Measurements from ENCODE around the gene TBC1D10B. TPM values are rescaled to one million over a fixed set of nuclear protein-coding genes. Genes with fewer than 3 reads are reported as not detected.
A peak's percentile ranks its signal among the peaks of the same experiment; 100 is the strongest.
"Not testable (repeated sequence)": the region's sequence is repeated elsewhere in the genome, so short reads cannot be mapped to it uniquely, and the experiment has no call there.

Gene TBC1D10B
- total RNA-seq, 1 donor from 2014 or later = 24.4 TPM

DNA sequence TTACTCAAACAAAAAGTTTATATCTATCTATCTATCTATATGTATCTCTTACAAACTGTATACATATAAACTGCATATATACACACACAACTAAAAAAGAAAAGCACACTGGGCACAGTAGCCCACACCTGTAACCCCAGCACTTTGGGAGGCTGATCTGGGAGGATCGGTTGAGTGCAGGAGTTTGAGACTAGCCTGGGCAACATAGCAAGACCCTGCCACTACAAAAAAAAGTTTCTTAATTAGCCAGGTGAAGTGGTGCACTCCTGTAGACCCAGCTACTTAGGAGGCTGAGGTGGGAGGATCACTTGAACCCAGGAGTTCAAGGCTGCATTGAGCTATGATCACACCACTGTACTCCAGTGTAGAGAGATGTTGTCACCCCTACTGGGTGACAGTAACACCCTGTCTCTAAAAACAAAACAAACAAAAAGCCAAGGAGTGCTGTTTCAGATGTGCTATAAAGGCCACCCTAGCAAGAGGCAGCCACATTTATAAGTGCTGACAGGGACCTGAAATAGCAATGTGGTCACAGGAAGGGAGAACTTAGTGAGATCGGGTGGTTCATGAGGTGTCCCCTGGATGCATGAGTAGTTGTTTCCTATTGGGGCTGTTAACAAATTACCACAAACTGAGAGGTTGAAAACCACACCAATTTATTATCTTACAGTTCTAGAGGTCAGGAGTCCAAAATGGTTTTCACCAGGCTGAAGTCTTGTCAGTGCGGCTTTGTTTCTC, 20.0 kb downstream of the TBC1D10B start:
- intact Hi-C loops (cut with DNase I) = loop anchor here (10.0 kb wide), 1 partner anchor 54 kb away; the partner anchor contains the start of gene ZNF771

DNA sequence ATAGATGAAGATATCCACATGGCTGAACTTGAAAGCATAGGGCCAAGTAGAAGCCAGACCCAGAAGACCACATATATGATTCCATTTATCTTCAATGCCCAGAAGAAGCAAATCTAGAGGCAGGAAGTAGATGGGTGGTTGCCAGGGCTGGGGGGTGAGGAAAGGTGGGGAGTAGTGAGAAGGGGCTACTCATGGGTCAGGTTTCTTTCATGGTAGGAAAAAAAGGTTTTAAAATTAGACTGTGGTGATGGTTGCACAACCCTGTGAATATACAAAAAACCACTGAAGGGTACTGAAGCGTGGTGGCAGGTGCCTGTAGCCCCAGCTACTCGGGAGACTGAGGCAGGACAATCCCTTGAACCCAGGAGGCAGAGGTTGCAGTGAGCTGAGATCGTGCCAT, 20.6 kb downstream of the TBC1D10B start:
- ATAC-seq (ENCODE audit: poor library complexity) (no peak), DNase-seq (no peak)
- intact Hi-C loops (cut with DNase I) = loop anchor here (10.0 kb wide), 1 partner anchor 55 kb away; the partner anchor contains the start of gene ZNF771

More for the DNA sequence above, 20.0 kb downstream of the TBC1D10B start:
- ATAC-seq (ENCODE audit: poor library complexity) (no peak), DNase-seq (no peak)

GRCh38 chr16:30348929-30349328, 21.4 kb downstream of the TBC1D10B start:
- ATAC-seq (ENCODE audit: poor library complexity) (no peak), DNase-seq (no peak)
- intact Hi-C loops (cut with DNase I) = no loop called here

- DNase-seq = no peak
- intact Hi-C loops (cut with DNase I) = no loop called here
- ATAC-seq (ENCODE audit: poor library complexity) = no peak
These were observed 22.2 kb downstream of the TBC1D10B start for GRCh38 chr16:30348113-30348512.

GRCh38 chr16:30346286-30346685, 24.0 kb downstream of the TBC1D10B start:
- ATAC-seq (ENCODE audit: poor library complexity) = no peak
- DNase-seq = no peak
- intact Hi-C loops (cut with DNase I) = no loop called here

GRCh38 chr16:30343491-30343820, 26.8 kb downstream of the TBC1D10B start:
- ATAC-seq (ENCODE audit: poor library complexity); DNase-seq; intact Hi-C loops (cut with DNase I): not testable (repeated sequence)

DNA sequence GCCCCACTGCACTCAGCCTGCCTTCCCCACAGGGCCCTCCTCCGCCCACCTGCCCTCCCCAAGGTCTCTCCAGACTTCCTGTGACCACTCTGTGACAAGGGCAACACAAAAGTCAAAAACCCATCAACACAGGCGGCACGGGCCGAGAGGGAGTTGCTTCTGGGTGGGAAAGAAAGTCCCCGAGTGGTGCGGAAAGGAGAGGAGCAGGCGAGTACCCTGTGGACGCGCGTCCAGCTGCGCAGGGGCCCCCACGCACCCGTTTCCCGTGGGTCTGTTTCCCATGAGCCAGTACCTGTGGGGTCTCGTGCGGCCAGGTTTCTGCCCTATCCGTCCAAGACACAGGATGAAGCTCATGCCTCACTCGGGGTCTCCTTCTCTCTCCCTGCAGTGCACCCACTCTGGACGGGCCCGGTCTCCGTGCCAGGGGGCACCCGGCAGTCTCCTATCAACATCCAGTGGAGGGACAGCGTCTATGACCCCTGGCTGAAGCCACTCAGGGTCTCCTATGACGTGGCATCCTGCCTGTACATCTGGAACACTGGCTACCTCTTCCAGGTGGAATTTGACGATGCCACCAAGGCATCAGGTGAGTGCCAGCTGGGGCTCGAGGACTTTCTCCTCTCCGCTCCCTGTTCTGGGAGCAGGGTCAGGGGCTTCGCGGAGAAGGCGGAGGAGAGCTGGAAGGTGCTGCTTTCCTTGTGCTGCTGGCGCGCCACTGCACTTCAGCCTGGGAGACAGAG, 27.4 kb downstream of the TBC1D10B start:
- ATAC-seq (ENCODE audit: poor library complexity) (no peak), DNase-seq (no peak)
- intact Hi-C loops (cut with DNase I) = no loop called here

DNA sequence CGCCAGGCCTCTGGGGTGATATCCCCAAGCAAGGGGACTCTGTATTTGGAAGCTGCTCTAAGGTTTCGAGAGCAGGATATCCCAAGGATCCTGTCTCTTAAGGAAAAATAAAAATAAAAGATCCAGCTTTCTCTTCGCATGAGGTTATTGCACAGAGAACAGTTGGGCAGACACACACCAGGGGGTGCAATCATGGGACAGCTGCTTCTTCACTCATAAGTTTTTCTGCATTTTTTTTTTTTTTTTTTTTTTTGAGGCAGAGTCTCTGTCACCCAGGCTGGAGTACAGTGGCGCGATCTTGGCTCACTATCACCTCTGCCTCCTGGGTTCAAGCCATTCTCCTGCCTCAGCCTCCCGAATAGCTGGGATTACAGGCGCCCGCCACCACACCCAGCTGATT, 28.3 kb downstream of the TBC1D10B start:
- DNase-seq; ATAC-seq (ENCODE audit: poor library complexity); intact Hi-C loops (cut with DNase I): not testable (repeated sequence)

- no peak for ATAC-seq (ENCODE audit: poor library complexity)
- intact Hi-C loops (cut with DNase I) = no loop called here
- no peak for DNase-seq
These were observed 29.7 kb downstream of the TBC1D10B start for GRCh38 chr16:30340621-30341020.

DNA sequence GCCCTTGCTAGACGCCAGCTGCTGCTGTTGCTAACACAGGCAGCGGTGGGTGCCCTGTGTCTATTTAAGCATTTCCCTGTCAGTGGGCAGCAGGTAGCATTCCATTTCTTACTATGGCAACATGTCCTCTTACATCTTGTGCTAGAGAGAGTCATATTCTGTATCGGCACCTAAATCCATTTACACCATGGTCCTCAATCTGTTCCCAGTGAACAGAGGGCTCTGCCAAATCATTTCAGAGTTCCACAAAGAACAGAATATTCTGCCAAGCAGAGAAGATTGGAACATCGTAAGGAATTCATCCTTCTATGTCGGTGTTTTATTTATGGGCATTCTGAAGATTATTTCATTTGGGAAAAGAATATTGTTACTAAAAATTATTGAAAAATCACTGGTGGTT, 31.6 kb downstream of the TBC1D10B start:
- DNase-seq; intact Hi-C loops (cut with DNase I); ATAC-seq (ENCODE audit: poor library complexity): not testable (repeated sequence)

DNA sequence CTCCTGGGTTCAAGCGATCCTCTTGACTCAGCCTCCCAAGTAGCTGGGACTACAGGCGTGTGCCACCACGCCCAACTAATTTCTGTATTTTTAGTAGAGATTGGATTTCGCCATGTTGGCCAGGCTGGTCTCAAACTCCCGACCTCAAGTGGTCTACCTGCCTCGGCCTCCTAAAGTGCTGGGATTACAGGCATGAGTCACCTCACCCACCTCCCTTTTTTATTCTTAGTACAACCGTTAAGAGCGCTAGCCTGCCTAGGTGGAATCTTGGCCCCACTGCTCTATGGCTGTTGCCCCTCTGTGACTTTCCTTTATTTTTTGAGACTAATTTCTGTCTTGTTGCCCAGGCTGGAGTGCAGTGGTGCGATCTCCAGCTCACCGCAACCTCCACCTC, 32.3 kb downstream of the TBC1D10B start:
- ATAC-seq (ENCODE audit: poor library complexity); intact Hi-C loops (cut with DNase I); DNase-seq: not testable (repeated sequence)

GRCh38 chr16:30335598-30336474, 34.5 kb downstream of the TBC1D10B start:
- DNase-seq (no peak), ATAC-seq (ENCODE audit: poor library complexity) (peak; percentile 24)
- intact Hi-C loops (cut with DNase I) = no loop called here

GRCh38 chr16:30335028-30335597, 35.2 kb downstream of the TBC1D10B start:
- intact Hi-C loops (cut with DNase I) = not testable (repeated sequence)
- DNase-seq (peak; percentile 94), ATAC-seq (ENCODE audit: poor library complexity) (peak; percentile 96)

- ATAC-seq (ENCODE audit: poor library complexity) (peak; percentile 97), DNase-seq (peak; percentile 91)
- intact Hi-C loops (cut with DNase I) = not testable (repeated sequence)
These were observed 35.8 kb downstream of the TBC1D10B start for GRCh38 chr16:30334473-30334989.

- intact Hi-C loops (cut with DNase I); ATAC-seq (ENCODE audit: poor library complexity); DNase-seq: not testable (repeated sequence)
These were observed 46.1 kb downstream of the TBC1D10B start for GRCh38 chr16:30324220-30324619.

DNA sequence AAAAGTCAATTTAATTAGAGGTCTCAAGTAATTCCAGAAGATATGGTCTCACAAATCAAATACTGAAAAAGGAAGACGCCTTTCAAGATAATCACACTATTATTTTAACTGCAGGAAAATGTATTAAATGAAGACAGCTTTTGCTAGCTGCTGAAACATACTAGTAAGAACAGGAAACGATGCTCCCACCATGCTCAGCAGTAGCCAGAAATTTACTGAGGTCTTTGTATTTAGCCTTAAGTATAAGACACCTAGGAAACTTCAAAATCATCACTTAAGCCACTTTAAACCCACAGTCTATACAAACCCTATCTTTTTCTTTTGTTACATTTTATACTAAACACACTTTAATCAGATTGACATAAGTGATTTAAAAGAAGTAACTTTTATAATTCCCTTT, 51.6 kb downstream of the TBC1D10B start:
- intact Hi-C loops (cut with DNase I); DNase-seq; ATAC-seq (ENCODE audit: poor library complexity): not testable (repeated sequence)

DNA sequence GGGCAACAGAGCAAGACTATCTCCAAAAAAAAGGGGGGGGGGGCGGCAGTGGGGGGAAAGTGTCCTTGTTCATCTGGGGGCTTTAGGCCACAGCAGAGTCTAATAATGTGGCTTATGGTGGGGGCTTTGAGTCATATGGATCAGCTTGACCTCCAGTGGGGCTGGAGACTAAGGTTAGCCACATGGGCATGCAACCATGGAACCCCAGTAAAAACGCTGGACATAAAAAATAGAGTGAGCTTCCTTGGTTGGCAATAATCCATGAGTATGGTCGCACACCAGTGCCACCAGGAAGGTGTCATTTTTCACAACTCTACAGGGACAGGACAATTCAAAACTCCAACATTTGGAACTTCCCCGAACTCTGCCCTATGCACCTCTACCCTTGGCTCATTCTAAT, 59.4 kb downstream of the TBC1D10B start:
- DNase-seq; intact Hi-C loops (cut with DNase I): not testable (repeated sequence)

DNA sequence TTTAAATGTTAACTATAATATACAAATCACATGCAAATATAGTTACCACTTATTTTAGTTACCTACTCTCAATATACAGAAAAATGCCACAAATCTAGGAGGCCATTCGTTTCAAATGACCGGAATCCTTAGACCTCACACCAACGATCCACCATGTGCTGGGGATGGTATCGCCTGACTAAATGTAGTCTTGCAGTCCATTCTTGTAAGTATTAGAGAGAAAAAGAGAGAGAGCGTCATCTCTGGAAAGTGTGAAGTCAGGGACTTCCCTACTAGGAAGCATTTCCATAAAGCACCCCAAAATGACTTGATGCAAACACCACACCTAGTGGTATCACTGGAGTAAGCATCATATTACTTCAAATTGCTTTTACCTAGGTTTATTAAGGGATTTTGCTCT, 61.0 kb downstream of the TBC1D10B start:
- ATAC-seq (ENCODE audit: poor library complexity); DNase-seq; intact Hi-C loops (cut with DNase I): not testable (repeated sequence)

More for the DNA sequence above, 59.4 kb downstream of the TBC1D10B start:
- not testable (repeated sequence) for ATAC-seq (ENCODE audit: poor library complexity)

All from Right ventricle myocardium superior (tissue), 1 donor.